ENCODE data around the gene E2F6.

Gene E2F6

DNA sequence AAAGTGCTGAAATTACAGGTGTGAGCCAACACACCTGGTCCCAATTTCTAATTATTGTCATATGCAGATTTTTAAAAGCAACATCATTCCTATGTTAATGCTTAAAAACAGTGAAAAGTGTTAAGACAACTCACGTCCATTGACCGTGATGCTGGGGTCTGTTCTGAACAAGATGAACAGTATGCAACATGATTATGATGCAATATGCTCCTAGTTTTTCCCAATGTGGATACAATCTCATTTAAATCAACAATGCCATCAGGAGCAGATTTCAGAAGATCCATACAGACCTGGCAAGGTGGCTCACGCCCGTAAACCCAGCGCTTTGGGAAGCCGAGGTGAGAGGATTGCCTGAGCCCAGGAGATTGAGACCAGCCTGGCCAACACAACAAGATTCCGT lies 31.5 kb downstream of the E2F6 start:
- Histone ChIP-seq H3K4me3 (ENCODE audit: low read length, poor library complexity, severe bottlenecking) (no peak overlapping the region), H3K9me2 (replicated peaks; ENCODE audit: low read depth, low read length) (no peaks in the 10 kb centered on the region), H3K4me1 (ENCODE audit: insufficient read depth, low read length, poor library complexity, severe bottlenecking) (no peaks in the 10 kb centered on the region), H2AFZ (ENCODE audit: low read length) (no peak overlapping the region), H3K4me2 (ENCODE audit: low read depth, low read length, poor library complexity, severe bottlenecking) (no peak overlapping the region), H3F3A (ENCODE audit: low read depth) (no peaks in the 10 kb centered on the region), H3K79me2 (ENCODE audit: insufficient read depth, low read length) (no peaks in the 10 kb centered on the region), H3K27me3 (ENCODE audit: insufficient read depth, low read length, poor library complexity, severe bottlenecking) (no peaks in the 10 kb centered on the region), H3K9me3 (ENCODE audit: insufficient read depth, low read depth, low read length) (no peaks in the 10 kb centered on the region), H3K36me3 (ENCODE audit: insufficient read depth, low read length) (no peaks in the 10 kb centered on the region), H3K9ac (ENCODE audit: low read depth, low read length, poor library complexity, severe bottlenecking) (no peak overlapping the region), H4K20me1 (ENCODE audit: insufficient read depth, low read length, poor library complexity, severe bottlenecking) (no peaks in the 10 kb centered on the region)
- TF ChIP-seq, protein P1, sequence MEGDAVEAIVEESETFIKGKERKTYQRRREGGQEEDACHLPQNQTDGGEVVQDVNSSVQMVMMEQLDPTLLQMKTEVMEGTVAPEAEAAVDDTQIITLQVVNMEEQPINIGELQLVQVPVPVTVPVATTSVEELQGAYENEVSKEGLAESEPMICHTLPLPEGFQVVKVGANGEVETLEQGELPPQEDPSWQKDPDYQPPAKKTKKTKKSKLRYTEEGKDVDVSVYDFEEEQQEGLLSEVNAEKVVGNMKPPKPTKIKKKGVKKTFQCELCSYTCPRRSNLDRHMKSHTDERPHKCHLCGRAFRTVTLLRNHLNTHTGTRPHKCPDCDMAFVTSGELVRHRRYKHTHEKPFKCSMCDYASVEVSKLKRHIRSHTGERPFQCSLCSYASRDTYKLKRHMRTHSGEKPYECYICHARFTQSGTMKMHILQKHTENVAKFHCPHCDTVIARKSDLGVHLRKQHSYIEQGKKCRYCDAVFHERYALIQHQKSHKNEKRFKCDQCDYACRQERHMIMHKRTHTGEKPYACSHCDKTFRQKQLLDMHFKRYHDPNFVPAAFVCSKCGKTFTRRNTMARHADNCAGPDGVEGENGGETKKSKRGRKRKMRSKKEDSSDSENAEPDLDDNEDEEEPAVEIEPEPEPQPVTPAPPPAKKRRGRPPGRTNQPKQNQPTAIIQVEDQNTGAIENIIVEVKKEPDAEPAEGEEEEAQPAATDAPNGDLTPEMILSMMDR (conservative IDR thresholded peaks at IDR 0.05; ENCODE audit: low read length): no peak

DNA sequence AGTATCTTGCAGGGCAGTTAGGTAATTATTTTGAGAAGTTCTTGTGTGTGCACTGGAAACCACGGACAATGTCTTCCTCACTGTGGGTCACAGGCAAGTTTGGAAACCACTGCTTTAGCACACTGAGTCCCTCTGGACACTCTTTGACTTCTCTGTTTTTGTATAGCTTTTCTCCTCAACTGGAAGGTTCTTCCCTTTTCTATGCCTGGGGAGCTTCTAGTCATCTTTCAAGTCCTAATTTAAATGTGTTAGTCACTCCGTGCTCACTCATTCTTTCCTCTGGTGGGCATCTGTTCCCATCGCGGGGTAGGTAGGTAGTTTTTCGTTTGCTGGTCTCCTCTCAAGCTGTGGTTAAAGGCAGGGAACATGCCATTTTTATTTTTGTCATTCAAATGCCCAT lies 32.1 kb downstream of the E2F6 start:
- no peak overlapping the region for H3K4me3 ChIP-seq (ENCODE audit: low read length, poor library complexity, severe bottlenecking)
- H3K9me2 ChIP-seq (replicated peaks; ENCODE audit: low read depth, low read length): no peaks in the 10 kb centered on the region
- no peak for TF ChIP-seq EZH2phosphoT487 (IDR thresholded peaks at IDR 0.05; ENCODE audit: borderline replicate concordance)
- H4K20me1 ChIP-seq (ENCODE audit: insufficient read depth, low read length, poor library complexity, severe bottlenecking): no peaks in the 10 kb centered on the region
- no peaks in the 10 kb centered on the region for H3K4me1 ChIP-seq (ENCODE audit: insufficient read depth, low read length, poor library complexity, severe bottlenecking)
- no peak overlapping the region for H2AFZ ChIP-seq (ENCODE audit: low read length)
- no peaks in the 10 kb centered on the region for H3K9me3 ChIP-seq (ENCODE audit: insufficient read depth, low read depth, low read length)
- H3K27me3 ChIP-seq (ENCODE audit: insufficient read depth, low read length, poor library complexity, severe bottlenecking): no peaks in the 10 kb centered on the region
- no peak overlapping the region for H3K4me2 ChIP-seq (ENCODE audit: low read depth, low read length, poor library complexity, severe bottlenecking)
- H3K9ac ChIP-seq (ENCODE audit: low read depth, low read length, poor library complexity, severe bottlenecking): no peak overlapping the region
- no peaks in the 10 kb centered on the region for H3K36me3 ChIP-seq (ENCODE audit: insufficient read depth, low read length)
- no peaks in the 10 kb centered on the region for H3F3A ChIP-seq (ENCODE audit: low read depth)
- H3K79me2 ChIP-seq (ENCODE audit: insufficient read depth, low read length): no peaks in the 10 kb centered on the region

DNA sequence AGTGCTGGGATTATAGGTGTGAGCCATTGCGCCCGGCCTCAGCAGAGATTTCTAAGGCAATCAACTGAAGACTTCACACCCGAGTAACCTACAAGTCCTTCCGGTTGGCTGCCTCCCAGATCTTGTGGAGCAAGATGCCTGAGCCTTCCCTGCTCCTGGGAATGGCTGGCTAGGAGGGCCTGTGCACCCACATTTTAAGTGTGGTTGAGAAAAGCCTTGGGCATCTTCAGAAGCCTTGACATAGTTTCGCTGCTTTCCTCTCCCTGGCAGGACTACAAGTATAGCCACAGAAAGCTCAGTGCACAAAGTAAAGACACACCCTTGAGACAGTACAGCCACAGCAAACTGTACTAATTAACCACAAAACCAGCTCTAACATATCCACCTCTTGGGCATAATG lies 35.2 kb downstream of the E2F6 start:
- no peaks in the 10 kb centered on the region for H3F3A ChIP-seq (ENCODE audit: low read depth)
- no peak for TF ChIP-seq EZH2phosphoT487 (IDR thresholded peaks at IDR 0.05; ENCODE audit: borderline replicate concordance)
- H3K9me3 ChIP-seq (ENCODE audit: insufficient read depth, low read depth, low read length): no peaks in the 10 kb centered on the region
- H3K79me2 ChIP-seq (ENCODE audit: insufficient read depth, low read length): no peaks in the 10 kb centered on the region
- H3K9me2 ChIP-seq (replicated peaks; ENCODE audit: low read depth, low read length): no peaks in the 10 kb centered on the region
- H3K36me3 ChIP-seq (ENCODE audit: insufficient read depth, low read length): no peaks in the 10 kb centered on the region
- no peaks in the 10 kb centered on the region for H3K27me3 ChIP-seq (ENCODE audit: insufficient read depth, low read length, poor library complexity, severe bottlenecking)
- no peak overlapping the region for H3K9ac ChIP-seq (ENCODE audit: low read depth, low read length, poor library complexity, severe bottlenecking)
- no peak overlapping the region for H3K4me3 ChIP-seq (ENCODE audit: low read length, poor library complexity, severe bottlenecking)
- no peaks in the 10 kb centered on the region for H4K20me1 ChIP-seq (ENCODE audit: insufficient read depth, low read length, poor library complexity, severe bottlenecking)
- no peaks in the 10 kb centered on the region for H3K4me1 ChIP-seq (ENCODE audit: insufficient read depth, low read length, poor library complexity, severe bottlenecking)
- H3K4me2 ChIP-seq (ENCODE audit: low read depth, low read length, poor library complexity, severe bottlenecking): no peak overlapping the region
- no peak overlapping the region for H2AFZ ChIP-seq (ENCODE audit: low read length)

DNA sequence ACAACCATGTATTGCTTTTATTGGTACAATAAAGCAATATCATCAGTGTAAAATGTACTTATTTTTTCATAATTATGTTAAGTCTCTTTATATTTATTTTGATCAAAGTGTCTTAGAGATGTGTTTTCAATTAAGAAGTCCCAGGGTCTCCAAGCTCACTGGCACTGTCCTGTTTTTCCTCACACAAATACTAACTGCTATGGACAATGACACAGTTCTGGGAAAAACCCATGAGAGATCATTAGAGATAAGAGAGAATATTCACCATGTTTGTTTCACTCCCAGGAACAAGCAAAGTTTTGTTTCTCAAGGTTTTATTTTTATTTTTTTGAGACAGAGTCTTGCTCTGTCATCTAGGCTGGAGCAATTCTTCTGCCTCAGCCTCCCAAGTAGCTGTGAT lies 38.7 kb downstream of the E2F6 start:
- H3K9ac ChIP-seq (ENCODE audit: low read depth, low read length, poor library complexity, severe bottlenecking): no peak overlapping the region

More for the DNA sequence above, 38.7 kb downstream of the E2F6 start:
- no peaks in the 10 kb centered on the region for H4K20me1 ChIP-seq (ENCODE audit: insufficient read depth, low read length, poor library complexity, severe bottlenecking)
- no peak overlapping the region for H2AFZ ChIP-seq (ENCODE audit: low read length)
- H3K4me3 ChIP-seq (ENCODE audit: low read length, poor library complexity, severe bottlenecking): no peak overlapping the region
- H3F3A ChIP-seq (ENCODE audit: low read depth): no peaks in the 10 kb centered on the region
- no peak overlapping the region for H3K4me2 ChIP-seq (ENCODE audit: low read depth, low read length, poor library complexity, severe bottlenecking)
- H3K36me3 ChIP-seq (ENCODE audit: insufficient read depth, low read length): no peaks in the 10 kb centered on the region
- no peaks in the 10 kb centered on the region for H3K4me1 ChIP-seq (ENCODE audit: insufficient read depth, low read length, poor library complexity, severe bottlenecking)
- H3K79me2 ChIP-seq (ENCODE audit: insufficient read depth, low read length): no peaks in the 10 kb centered on the region
- TF ChIP-seq, protein P1 (conservative IDR thresholded peaks at IDR 0.05; ENCODE audit: low read length): no peak
- no peak for TF ChIP-seq EZH2phosphoT487 (IDR thresholded peaks at IDR 0.05; ENCODE audit: borderline replicate concordance)
- no peaks in the 10 kb centered on the region for H3K9me2 ChIP-seq (replicated peaks; ENCODE audit: low read depth, low read length)
- H3K27me3 ChIP-seq (ENCODE audit: insufficient read depth, low read length, poor library complexity, severe bottlenecking): no peaks in the 10 kb centered on the region
- H3K9me3 ChIP-seq (ENCODE audit: insufficient read depth, low read depth, low read length): no peaks in the 10 kb centered on the region

Data from Loucy (cell line).